Stimulated activated CD8-positive, alpha-beta memory T cell treated with anti-CD3 and anti-CD28 coated beads, Interleukin-2, amount 100 ng/mL, for 1 hour (primary cell): ENCODE measurements around the gene SCN8A.

Experiments used
- DNase-seq, 2 donors: peaks; one replicate each; pipeline ENCODE4 v3.0.0-alpha.2; 2020; ENCODE audit warnings: low read depth in 2 of 2

The SCN8A gene

GRCh38 chr12:51832354-51833107 is 241.5 kb downstream of the SCN8A start:
- no peak for DNase-seq

- no peak for DNase-seq
These were observed 242.6 kb downstream of the SCN8A start for GRCh38 chr12:51833448-51834227.

GRCh38 chr12:51834411-51834810 is 243.4 kb downstream of the SCN8A start:
- DNase-seq, result no peak

- no peak for DNase-seq
These were observed 245.2 kb downstream of the SCN8A start for GRCh38 chr12:51836041-51836826.

GRCh38 chr12:51836827-51837173 is 245.8 kb downstream of the SCN8A start:
- no peak for DNase-seq

- no peak for DNase-seq
These were observed 246.3 kb downstream of the SCN8A start for GRCh38 chr12:51837286-51837685.

GRCh38 chr12:51838036-51838435 is 247.0 kb downstream of the SCN8A start:
- no peak for DNase-seq

GRCh38 chr12:51838762-51839161 is 247.7 kb downstream of the SCN8A start:
- no peak for DNase-seq

GRCh38 chr12:51839310-51839947 is 248.4 kb downstream of the SCN8A start:
- DNase-seq, result no peak

- DNase-seq, result no peak
These were observed 249.9 kb downstream of the SCN8A start for GRCh38 chr12:51840966-51841365.

- no peak for DNase-seq
These were observed 250.7 kb downstream of the SCN8A start for GRCh38 chr12:51841727-51842126.

- DNase-seq, result no peak
These were observed 253.8 kb downstream of the SCN8A start for GRCh38 chr12:51844854-51845253.

- DNase-seq, result no peak
These were observed 254.4 kb downstream of the SCN8A start for GRCh38 chr12:51845482-51845881.

GRCh38 chr12:51846271-51846691 is 255.2 kb downstream of the SCN8A start:
- DNase-seq, result no peak

GRCh38 chr12:51846911-51847642 is 256.0 kb downstream of the SCN8A start:
- peak in 1 of 2 donors; percentile 32 for DNase-seq

GRCh38 chr12:51847643-51848325 is 256.8 kb downstream of the SCN8A start:
- no peak for DNase-seq

GRCh38 chr12:51848326-51848727 is 257.3 kb downstream of the SCN8A start, which contains the start of gene FIGNL2:
FIGNL2 (minus strand) TSS chr12:51848718; CDS start chr12:51822413, 26,305 bp downstream.
- no peak for DNase-seq

- DNase-seq, result no peak
These were observed 258.1 kb downstream of the SCN8A start for GRCh38 chr12:51848841-51849735.
